CD4-positive, alpha-beta T cell treated with Interleukin-12 subunit alpha and Interleukin-12 subunit beta, for 1 hour (primary cell): Measurements from ENCODE around the gene SOAT1.
"Not testable (repeated sequence)": the region's sequence is repeated elsewhere in the genome, so short reads cannot be mapped to it uniquely, and the experiment has no call there.

Source experiments
- DNase-seq: peaks from one replicate; pipeline ENCODE4 v3.0.0-alpha.2; 2020

SOAT1 gene

GRCh38 chr1:179293340-179294327 lies at the start of gene SOAT1:
Gene SOAT1, plus strand, starts transcription at chr1:179293797. Its CDS starts 8,888 bp downstream, at chr1:179302685.
- DNase-seq: peak; percentile 95

- not testable (repeated sequence) for DNase-seq
These were observed 48.2 kb upstream of the SOAT1 start for GRCh38 chr1:179245426-179245825.

- no peak for DNase-seq
These were observed 45.7 kb upstream of the SOAT1 start for GRCh38 chr1:179247923-179248322.

GRCh38 chr1:179251675-179252074 lies 41.9 kb upstream of the SOAT1 start:
- DNase-seq: peak; percentile 40

GRCh38 chr1:179252606-179253005 lies 41.0 kb upstream of the SOAT1 start:
- no peak for DNase-seq

- no peak for DNase-seq
These were observed 40.2 kb upstream of the SOAT1 start for GRCh38 chr1:179253286-179253972.

- DNase-seq: no peak
These were observed 31.4 kb upstream of the SOAT1 start for GRCh38 chr1:179262183-179262582.

- DNase-seq: no peak
These were observed 30.5 kb upstream of the SOAT1 start for GRCh38 chr1:179263121-179263520.

- DNase-seq: no peak
These were observed 29.1 kb upstream of the SOAT1 start for GRCh38 chr1:179264507-179264906.

- no peak for DNase-seq
These were observed 24.5 kb upstream of the SOAT1 start for GRCh38 chr1:179269071-179269470.

GRCh38 chr1:179274424-179274823 lies 19.2 kb upstream of the SOAT1 start:
- not testable (repeated sequence) for DNase-seq

GRCh38 chr1:179278920-179279319 lies 14.7 kb upstream of the SOAT1 start:
- DNase-seq: no peak

GRCh38 chr1:179283992-179284391 lies 9.6 kb upstream of the SOAT1 start:
- DNase-seq: no peak

- DNase-seq: no peak
These were observed 5.7 kb upstream of the SOAT1 start for GRCh38 chr1:179287946-179288345.

- no peak for DNase-seq
These were observed 4.6 kb upstream of the SOAT1 start for GRCh38 chr1:179288977-179289376.

- peak; percentile 24 for DNase-seq
These were observed 1.7 kb downstream of the SOAT1 start for GRCh38 chr1:179295164-179295755.

GRCh38 chr1:179296356-179297104 lies 2.9 kb downstream of the SOAT1 start:
- no peak for DNase-seq

- no peak for DNase-seq
These were observed 3.4 kb downstream of the SOAT1 start for GRCh38 chr1:179297105-179297378.

GRCh38 chr1:179298952-179299351 lies 5.4 kb downstream of the SOAT1 start:
- peak; percentile 64 for DNase-seq

- DNase-seq: no peak
These were observed 6.5 kb downstream of the SOAT1 start for GRCh38 chr1:179300112-179300511.

GRCh38 chr1:179302070-179302469 lies 8.5 kb downstream of the SOAT1 start:
- no peak for DNase-seq

- no peak for DNase-seq
These were observed 9.7 kb downstream of the SOAT1 start for GRCh38 chr1:179303200-179303785.

GRCh38 chr1:179305450-179305849 lies 11.9 kb downstream of the SOAT1 start:
- DNase-seq: no peak
